Measurements from ENCODE around the gene TTC7B. TPM values are rescaled to one million over a fixed set of nuclear protein-coding genes. Genes with fewer than 3 reads are reported as not detected.

Gene TTC7B
- total and polyA plus RNA-seq, 2 of the 8 experiments (the other 6 are each of a cell fraction or from before 2014, with no cell fraction given): 23.7 to 34.0 TPM

GRCh38 chr14:90700933-90701776, 115.1 kb downstream of the TTC7B start:
- 83% methylated on average over 15 of the region's 16 CpGs; no CpG with 5 or more reads in 1 of the 2 experiments for WGBS, 2 experiments (ENCODE audit: extremely low coverage in 1 of 2, insufficient coverage in 1 of 2, insufficient read length in 1 of 2, insufficient replicate concordance in 2 of 2, low coverage in 1 of 2, low lambda C conversion rate in 2 of 2, missing lambda C conversion rate in 1 of 2)
- Histone ChIP-seq H3K56ac (replicated peaks; ENCODE audit: insufficient read length, low read depth, low read length) (no peak overlapping the region), H4K20me1 (replicated peaks in 1 of 2; ENCODE audit: control insufficient read depth in 1 of 2, insufficient read depth in 2 of 2, low read length in 2 of 2) (no peaks in the 10 kb centered on the region), H3K4me2 (ENCODE audit: insufficient read depth in 1 of 2, low read depth in 2 of 2, low read length in 2 of 2) (no peak overlapping the region), H3K9ac (replicated peaks in 1 of 4; ENCODE audit: extremely low read depth in 1 of 4, low read depth in 3 of 4, low read length in 3 of 4) (no peak overlapping the region), H3K14ac (ENCODE audit: insufficient read length) (no peak overlapping the region), H2BK15ac (ENCODE audit: low read length) (no peak overlapping the region), H3K18ac (ENCODE audit: extremely low read depth, low read length) (no peak overlapping the region), H2AK5ac (ENCODE audit: low read depth, low read length) (no peak overlapping the region), H3K79me2 (ENCODE audit: control insufficient read depth in 1 of 2, insufficient read depth in 2 of 2, low read length in 2 of 2) (no peaks in the 10 kb centered on the region), H3K9me3 (ENCODE audit: insufficient read depth in 2 of 2, low read depth in 1 of 2, low read length in 1 of 2) (no peaks in the 10 kb centered on the region), H3K23me2 (ENCODE audit: low read depth, low read length) (no peaks in the 10 kb centered on the region), H2BK5ac (ENCODE audit: low read depth, low read length) (no peak overlapping the region; the same call in 1 of the 2 replicates), H4K91ac (replicated peaks; ENCODE audit: insufficient read length, low read length) (no peak overlapping the region), H2AFZ (ENCODE audit: low read length) (no peak overlapping the region), H3K36me3 (ENCODE audit: control insufficient read depth in 2 of 4, insufficient read depth in 4 of 4, low read length in 3 of 4) (no peaks in the 10 kb centered on the region), H2BK120ac (replicated peaks; ENCODE audit: low read depth, low read length) (no peak overlapping the region), H3K79me1 (ENCODE audit: low read depth, low read length) (no peaks in the 10 kb centered on the region), H3K4me1 (replicated peaks in 1 of 4; ENCODE audit: control insufficient read depth in 3 of 4, insufficient read depth in 4 of 4, low read length in 3 of 4) (peaks cover 0 to 2% (median 0%) of the 10 kb centered on the region in 4 experiments; a peak in 1 of 7 replicates), H2BK20ac (ENCODE audit: low read length) (no peak overlapping the region), H2BK12ac (ENCODE audit: low read depth, low read length) (no peak overlapping the region), H3K4me3 (ENCODE audit: extremely low read depth in 1 of 4, insufficient read depth in 2 of 4, low read depth in 3 of 4, low read length in 4 of 4) (no peak overlapping the region), H3K27me3 (replicated peaks in 1 of 4; ENCODE audit: control insufficient read depth in 3 of 4, extremely low read depth in 1 of 4, insufficient read depth in 3 of 4, low read length in 3 of 4) (no peaks in the 10 kb centered on the region), H3K4ac (replicated peaks; ENCODE audit: insufficient read length, low read depth, low read length) (no peak overlapping the region), H4K5ac (ENCODE audit: insufficient read length, low read depth, low read length) (no peak overlapping the region), H3K27ac (ENCODE audit: low read depth, low read length) (no peak overlapping the region), H3K23ac (ENCODE audit: insufficient read length) (no peak overlapping the region), H4K8ac (ENCODE audit: extremely low read depth, insufficient read depth, low read length) (no peak overlapping the region)
- ChIA-PET CTCF (ENCODE audit: partially characterized antibody) (interaction anchor here (0.7 to 1.2 kb wide), 5 partner anchors 10 to 400 kb away, joined by 3 read pairs; no protein-coding TSS in a partner anchor), POLR2A (ENCODE audit: partially characterized antibody) (interaction anchor here (0.5 to 0.6 kb wide), 2 partner anchors 299 to 306 kb away, joined by 3 to 4 read pairs; no protein-coding TSS in a partner anchor)
- FAIRE-seq (no peak), DNase-seq (ENCODE audit: low read depth in 1 of 2, low spot score in 2 of 2) (no peak)
- no peak for TF ChIP-seq RAD21 (IDR thresholded peaks at IDR 0.05 in 1 of 2, conservative IDR thresholded peaks at IDR 0.05 in 1 of 2; ENCODE audit: low read depth in 2 of 2, low read length in 2 of 2)
- TF ChIP-seq NRF1 (IDR thresholded peaks at IDR 0.05; ENCODE audit: low read depth, low read length): no peak
